ENCODE results near the gene CBLB. TPM values are rescaled to one million over a fixed set of nuclear protein-coding genes. Genes with fewer than 3 reads are reported as not detected.

Gene CBLB
- polyA plus RNA-seq, 1 experiment: 24.7 TPM

- CTCF ChIA-PET: no interaction called here
- TF ChIP-seq CTCF (IDR thresholded peaks at IDR 0.05; ENCODE audit: low read depth, low read length): no peak
These were observed 8.6 kb upstream of the CBLB start for GRCh38 chr3:105877336-105877910.

GRCh38 chr3:105876780-105877327, 8.0 kb upstream of the CBLB start:
- no peak for TF ChIP-seq CTCF (IDR thresholded peaks at IDR 0.05; ENCODE audit: low read depth, low read length)
- Histone ChIP-seq H3K4me3 (ENCODE audit: low read depth, low read length) (no peak overlapping the region), H3K27me3 (ENCODE audit: control insufficient read depth, insufficient read depth, low read length) (no peaks in the 10 kb centered on the region), H3K9me3 (ENCODE audit: control insufficient read depth, insufficient read depth, low read length) (no peaks in the 10 kb centered on the region), H3K27ac (ENCODE audit: low read depth, low read length) (no peak overlapping the region)
- ChIA-PET POLR2A (no interaction called here), CTCF (no interaction called here)
- no peak for DNase-seq (ENCODE audit: low read depth, low spot score)

More at GRCh38 chr3:105877336-105877910, 8.6 kb upstream of the CBLB start:
- Histone ChIP-seq H3K9me3 (ENCODE audit: control insufficient read depth, insufficient read depth, low read length) (no peaks in the 10 kb centered on the region), H3K4me3 (ENCODE audit: low read depth, low read length) (no peak overlapping the region), H3K27me3 (ENCODE audit: control insufficient read depth, insufficient read depth, low read length) (no peaks in the 10 kb centered on the region), H3K27ac (ENCODE audit: low read depth, low read length) (no peak overlapping the region)
- DNase-seq (ENCODE audit: low read depth, low spot score): no peak
- POLR2A ChIA-PET: no interaction called here

- no peak for TF ChIP-seq CTCF (IDR thresholded peaks at IDR 0.05; ENCODE audit: low read depth, low read length)
- peak overlapping the region; percentile 84 for H3K4me3 ChIP-seq (ENCODE audit: low read depth, low read length)
- DNase-seq (ENCODE audit: low read depth, low spot score): no peak
- H3K27ac ChIP-seq (ENCODE audit: low read depth, low read length): no peak overlapping the region
- H3K9me3 ChIP-seq (ENCODE audit: control insufficient read depth, insufficient read depth, low read length): no peaks in the 10 kb centered on the region; the same call in 1 of the 2 replicates
- ChIA-PET POLR2A (interaction anchor here (2.0 kb wide), 1 partner anchor 47 kb away, joined by 9 read pairs; no protein-coding TSS in a partner anchor), CTCF (no interaction called here)
- no peaks in the 10 kb centered on the region for H3K27me3 ChIP-seq (ENCODE audit: control insufficient read depth, insufficient read depth, low read length)
These were observed 1.3 kb upstream of the CBLB start for GRCh38 chr3:105869861-105870755.

GRCh38 chr3:105869531-105869833, 670 bp upstream of the CBLB start:
- TF ChIP-seq CTCF (IDR thresholded peaks at IDR 0.05; ENCODE audit: low read depth, low read length): no peak
- ChIA-PET POLR2A (interaction anchor here (1.0 to 2.0 kb wide), 3 partner anchors 34 to 329 kb away, joined by 3 to 9 read pairs (median 8); no protein-coding TSS in a partner anchor), CTCF (interaction anchor here (0.6 kb wide), 1 partner anchor 623 kb away, joined by 3 read pairs; no protein-coding TSS in a partner anchor)
- H3K27me3 ChIP-seq (ENCODE audit: control insufficient read depth, insufficient read depth, low read length): no peaks in the 10 kb centered on the region
- peak overlapping the region; percentile 88 for H3K27ac ChIP-seq (ENCODE audit: low read depth, low read length)
- DNase-seq (ENCODE audit: low read depth, low spot score): no peak
- peak overlapping the region; percentile 84 for H3K4me3 ChIP-seq (ENCODE audit: low read depth, low read length)
- H3K9me3 ChIP-seq (ENCODE audit: control insufficient read depth, insufficient read depth, low read length): no peaks in the 10 kb centered on the region; the same call in 1 of the 2 replicates

- CTCF ChIA-PET: interaction anchor here (0.5 to 1.6 kb wide), 3 partner anchors 180 to 303 kb away, joined by 3 to 4 read pairs (median 4); no protein-coding TSS in a partner anchor
- H3K4me3 ChIP-seq (ENCODE audit: low read depth, low read length): peak overlapping the region; percentile 84
- no peak for DNase-seq (ENCODE audit: low read depth, low spot score)
- no peaks in the 10 kb centered on the region; the same call in 1 of the 2 replicates for H3K9me3 ChIP-seq (ENCODE audit: control insufficient read depth, insufficient read depth, low read length)
- POLR2A ChIA-PET: interaction anchor here (0.5 to 2.0 kb wide), 2 partner anchors 45 to 859 kb away, joined by 6 to 9 read pairs; no protein-coding TSS in a partner anchor
- peak overlapping the region; percentile 77 for H3K27ac ChIP-seq (ENCODE audit: low read depth, low read length)
- H3K27me3 ChIP-seq (ENCODE audit: control insufficient read depth, insufficient read depth, low read length): no peaks in the 10 kb centered on the region
- no peak for TF ChIP-seq CTCF (IDR thresholded peaks at IDR 0.05; ENCODE audit: low read depth, low read length)
These were observed 426 bp downstream of the CBLB start for GRCh38 chr3:105868431-105868741.

All from AG04450 (cell line).